Right renal cortex interstitium (tissue), 3 donors: ENCODE measurements around the gene LARP4B. TPM values are rescaled to one million over a fixed set of nuclear protein-coding genes. Genes with fewer than 3 reads are reported as not detected.

Source experiments
- DNase-seq, 3 donors: peaks; one replicate each; pipeline ENCODE4 v3.0.0-alpha.2; 2013; ENCODE audit warnings: low read depth in 3 of 3, low spot score in 2 of 3
- polyA plus RNA-seq, 3 donors: library from polyadenylated mRNA; unstranded; fragments of 120-200 nt; gene quantifications; one replicate each; pipeline ENCODE4 v1.2.1, GENCODE V29; 2013; ENCODE audit not compliant: insufficient read length in 3 of 3

The LARP4B gene
- polyA plus RNA-seq, 3 donors: 36.5 to 39.6 (median 39.3) TPM

DNA sequence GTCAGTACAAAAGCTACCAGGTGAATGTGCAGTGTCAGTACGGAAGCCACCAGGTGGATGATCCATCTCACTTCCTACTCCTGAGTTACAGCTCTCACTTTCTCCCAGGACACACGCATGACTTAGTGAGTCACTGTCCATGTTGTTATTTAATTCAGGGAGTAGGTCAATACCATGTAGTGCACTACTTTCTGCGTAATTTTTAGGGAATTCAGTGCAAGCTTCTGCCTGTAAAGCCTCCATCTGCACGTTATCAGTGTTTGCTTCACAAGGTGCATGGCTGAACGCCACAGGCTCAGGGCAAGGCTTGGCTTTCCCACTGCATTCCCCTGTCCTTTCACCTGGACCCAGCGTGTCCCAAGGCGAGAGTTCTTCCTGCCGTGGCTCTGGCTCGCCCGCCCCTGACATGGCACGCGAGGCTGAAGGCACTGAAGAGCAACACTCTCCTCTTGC lies 59.5 kb downstream of the LARP4B start:
- DNase-seq: no peak

DNA sequence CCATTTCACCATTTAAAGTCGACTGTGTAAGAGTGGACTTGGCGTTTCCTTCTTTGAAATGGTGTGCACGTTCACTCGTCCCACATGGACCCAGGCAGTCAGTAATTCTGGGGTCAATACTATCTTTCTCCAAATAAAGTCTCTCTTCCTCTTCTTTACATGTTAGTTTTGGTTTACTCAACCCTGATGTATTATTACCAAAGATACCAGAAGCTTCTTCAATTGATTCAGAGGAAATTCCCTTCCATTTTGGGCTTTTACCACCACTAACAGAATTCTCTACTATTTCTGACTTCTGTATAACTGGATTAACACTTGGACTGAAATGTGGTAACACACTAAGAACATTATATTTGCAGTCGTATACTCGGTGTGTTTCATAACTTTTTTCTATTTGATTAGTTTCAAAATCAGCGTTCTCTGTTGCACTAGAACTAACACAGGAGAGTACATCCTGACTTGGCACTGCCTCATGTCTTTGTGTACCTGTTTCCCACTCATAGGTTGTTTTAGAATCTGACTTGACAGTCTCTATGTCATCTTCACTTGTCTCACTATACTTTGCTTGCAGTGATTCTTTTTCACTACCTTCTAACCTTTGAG lies 60.8 kb downstream of the LARP4B start:
- no peak for DNase-seq

DNA sequence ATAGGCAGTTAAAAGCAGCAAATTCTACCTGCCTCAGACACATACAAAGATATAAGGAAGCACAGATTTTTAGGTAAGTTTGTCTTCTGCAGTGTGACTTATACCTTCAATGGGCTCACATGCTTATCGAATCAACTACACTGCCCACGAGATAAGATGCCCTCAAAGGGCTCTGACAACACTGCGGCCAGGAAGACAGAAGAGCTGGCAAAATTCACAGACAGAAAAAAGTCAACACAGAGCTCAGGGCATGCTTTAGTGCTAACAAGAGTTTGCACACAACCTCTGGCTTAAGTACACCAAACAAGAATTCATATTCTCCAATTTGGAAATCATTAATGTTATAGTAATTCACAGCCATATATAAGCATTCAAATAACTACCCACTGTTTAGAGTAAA lies 62.3 kb downstream of the LARP4B start:
- no peak for DNase-seq

DNA sequence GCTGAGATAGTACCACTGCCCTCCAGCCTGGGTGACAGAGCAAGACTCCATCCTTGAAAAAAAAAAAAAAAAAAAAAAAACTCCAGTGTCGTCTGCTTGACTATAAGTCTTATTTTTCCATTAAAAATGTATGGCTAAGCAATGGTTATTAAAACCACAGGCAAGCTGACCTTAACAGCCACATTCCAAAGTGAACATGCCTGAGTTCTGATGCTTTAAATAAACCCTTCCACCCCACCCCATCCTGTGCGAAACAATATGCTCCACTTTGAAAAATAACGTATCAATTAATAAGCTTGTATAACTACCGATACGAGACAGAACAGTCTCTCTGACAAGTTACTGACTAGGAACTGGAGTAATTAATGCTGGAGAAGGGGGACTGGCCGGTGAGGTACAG lies 63.7 kb downstream of the LARP4B start:
- no peak for DNase-seq

DNA sequence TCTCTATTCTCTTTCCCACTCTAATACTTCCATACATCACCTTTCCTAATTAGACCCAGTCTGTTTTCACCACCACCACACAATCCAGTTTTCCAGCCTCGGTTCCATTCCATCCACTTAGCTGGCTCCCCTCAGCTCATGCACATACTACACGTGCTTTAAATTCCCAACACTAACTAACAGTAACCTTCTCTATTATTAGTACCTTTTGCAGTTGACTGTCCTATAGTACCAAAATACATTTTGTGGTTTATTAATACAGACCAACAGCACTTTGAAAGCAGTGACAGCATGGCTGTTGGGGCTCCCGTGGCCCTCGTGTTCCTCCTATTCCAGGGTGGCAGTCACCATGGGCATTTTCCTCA lies 64.9 kb downstream of the LARP4B start:
- no peak for DNase-seq

DNA sequence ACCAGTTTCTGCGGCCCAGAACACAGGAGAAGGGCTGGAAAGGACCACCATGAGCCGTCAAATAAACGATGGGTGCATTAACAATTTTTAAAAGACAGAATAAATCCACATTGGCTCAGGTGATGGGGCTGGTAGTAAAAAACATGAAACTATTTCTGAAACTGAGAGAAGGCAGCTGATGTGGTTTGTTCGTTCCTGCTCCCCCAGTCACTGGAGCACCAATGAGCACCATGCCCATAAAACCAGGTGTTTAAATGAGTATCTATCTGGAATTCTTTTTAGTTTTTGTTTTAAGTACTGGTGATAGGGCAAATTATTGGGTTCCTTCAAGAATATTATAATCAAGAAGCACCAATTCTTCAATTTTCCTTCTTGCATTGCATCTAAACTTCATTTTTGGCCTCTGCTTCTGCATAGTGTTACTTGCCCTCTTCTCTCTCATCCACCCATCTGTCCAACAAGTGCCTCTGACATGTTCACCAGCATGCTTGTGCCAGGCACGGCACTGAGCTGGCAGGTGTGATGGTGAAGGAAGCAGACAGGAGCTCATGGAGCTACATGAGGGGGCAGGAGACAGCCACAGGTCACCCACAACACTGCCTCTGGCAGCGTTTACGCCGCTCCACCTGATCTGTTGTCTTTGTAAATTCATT lies 65.5 kb downstream of the LARP4B start:
- DNase-seq: no peak

DNA sequence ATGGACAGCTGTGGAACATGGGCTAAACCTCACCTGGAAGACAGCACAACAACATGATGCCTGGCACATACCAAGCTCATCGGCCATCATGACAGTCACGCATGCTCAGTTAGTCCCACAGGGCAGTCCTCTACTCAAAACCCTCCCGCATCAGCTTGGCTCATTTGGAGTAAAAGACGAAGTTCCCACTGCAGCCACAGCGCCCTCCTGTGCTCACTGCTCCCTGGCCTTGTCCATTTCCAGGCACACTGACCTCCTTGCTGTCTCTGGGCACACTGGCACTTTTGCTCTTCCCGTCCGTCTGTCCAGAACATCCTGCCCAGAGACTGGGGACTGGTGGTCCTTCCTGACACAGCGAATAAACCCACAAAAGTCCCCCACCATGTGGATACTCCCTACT lies 66.2 kb downstream of the LARP4B start:
- no peak for DNase-seq

DNA sequence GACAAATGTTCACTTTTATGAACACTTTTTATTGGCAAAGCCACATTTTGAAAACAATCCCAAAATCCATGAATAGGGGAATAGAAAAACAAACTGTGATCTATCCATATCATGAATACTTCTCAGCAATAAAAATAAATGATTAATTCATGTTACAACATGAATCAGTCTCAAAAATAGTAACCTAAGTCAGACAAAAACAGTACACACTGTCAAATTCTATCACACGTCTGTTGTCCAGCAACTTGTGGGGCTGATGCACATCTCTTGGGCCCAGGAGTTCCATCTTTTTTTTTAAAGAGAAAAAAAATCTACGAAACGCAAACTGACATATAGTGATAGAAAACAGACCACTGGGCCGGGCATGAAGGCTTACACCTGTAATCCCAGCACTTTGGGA lies 71.0 kb downstream of the LARP4B start:
- no peak for DNase-seq

DNA sequence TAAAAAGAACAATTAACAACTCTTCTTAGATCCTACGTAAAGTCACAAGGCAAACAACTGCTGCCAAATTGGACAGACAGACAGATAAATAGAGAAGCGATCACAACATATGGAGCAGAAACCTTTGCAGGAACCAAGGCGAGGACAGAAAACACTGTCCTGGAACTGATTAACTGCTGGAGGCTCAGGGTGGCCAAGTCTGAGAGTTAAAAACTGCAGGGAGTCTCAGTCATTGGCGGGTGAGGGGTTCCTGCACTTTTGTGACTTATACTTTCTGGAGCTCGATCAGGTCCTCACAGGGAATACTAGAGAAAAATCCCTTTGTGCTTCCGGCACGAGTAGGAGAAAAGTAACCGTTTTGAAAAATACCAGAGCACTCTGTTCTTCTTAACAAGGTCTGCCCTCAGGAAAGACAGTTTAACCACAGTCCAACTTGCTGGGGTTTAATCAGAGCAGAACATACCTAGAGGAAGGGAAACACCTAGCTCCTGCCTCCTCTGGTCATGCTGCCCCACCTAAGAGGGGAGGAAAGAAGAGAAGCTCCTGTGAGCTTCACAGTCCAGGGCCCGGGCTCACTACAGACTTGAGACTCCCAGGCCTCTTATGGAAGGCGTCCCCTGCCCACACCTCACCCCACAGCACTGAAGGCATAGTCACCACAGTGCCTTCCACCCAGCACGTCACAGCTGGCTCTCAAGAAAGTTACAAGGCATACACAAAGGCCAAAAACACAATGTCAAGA lies 74.9 kb downstream of the LARP4B start:
- no peak for DNase-seq

DNA sequence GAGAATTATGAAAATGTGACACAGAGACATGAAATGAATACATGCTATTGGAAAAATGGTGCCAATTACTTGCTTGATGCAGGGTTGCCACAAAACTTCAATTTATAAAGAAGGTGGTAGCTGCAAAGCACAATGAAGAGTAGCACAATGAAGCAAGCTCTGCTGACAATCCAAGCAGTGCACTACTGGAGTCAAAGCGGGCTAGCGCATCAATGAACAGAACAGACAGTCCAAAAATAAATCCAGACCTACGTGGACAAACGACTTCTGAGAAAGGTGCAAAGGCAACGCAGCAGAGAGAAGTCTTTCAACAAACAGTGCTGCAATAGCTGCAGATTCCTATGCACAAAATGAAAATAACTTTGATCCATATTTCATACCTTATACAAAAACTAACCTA lies 75.8 kb downstream of the LARP4B start:
- no peak for DNase-seq

DNA sequence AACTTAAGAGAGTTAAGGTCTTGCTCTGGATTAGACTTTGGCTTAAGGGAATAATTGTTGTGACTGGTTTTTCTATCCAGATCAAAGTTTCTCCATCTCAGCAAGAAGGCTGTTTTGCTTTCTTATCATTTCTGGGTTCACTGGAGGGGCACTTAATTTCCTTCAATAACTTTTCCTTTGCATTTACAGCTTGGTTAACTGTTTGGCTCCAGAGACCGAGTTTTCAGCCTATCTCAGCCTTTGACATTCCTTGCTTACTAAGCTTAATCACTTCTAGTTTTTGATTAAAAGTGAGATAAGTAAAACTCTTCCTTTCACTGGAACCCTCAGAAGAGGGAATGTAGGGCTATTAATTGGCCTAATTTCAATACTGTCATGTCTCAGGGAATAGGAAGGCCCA lies 76.4 kb downstream of the LARP4B start:
- DNase-seq: no peak

DNA sequence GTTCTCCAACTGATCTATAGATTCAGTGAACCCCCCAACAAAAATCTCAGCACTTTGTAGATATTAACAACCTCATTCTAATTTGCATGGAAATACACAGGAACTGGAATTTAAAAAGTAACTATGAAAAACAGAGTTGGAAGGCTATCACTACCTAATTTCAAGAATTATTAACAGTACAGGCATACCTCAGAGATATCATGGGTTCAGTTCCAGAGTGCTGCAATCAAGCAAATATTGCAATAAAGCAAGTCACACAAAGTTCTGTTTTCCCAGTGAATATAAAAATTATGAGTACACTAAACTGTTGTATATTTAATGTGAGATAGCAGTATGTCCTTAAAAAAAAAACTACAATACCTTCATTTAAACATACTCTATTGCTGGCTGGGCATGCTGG lies 78.5 kb downstream of the LARP4B start:
- no peak for DNase-seq

DNA sequence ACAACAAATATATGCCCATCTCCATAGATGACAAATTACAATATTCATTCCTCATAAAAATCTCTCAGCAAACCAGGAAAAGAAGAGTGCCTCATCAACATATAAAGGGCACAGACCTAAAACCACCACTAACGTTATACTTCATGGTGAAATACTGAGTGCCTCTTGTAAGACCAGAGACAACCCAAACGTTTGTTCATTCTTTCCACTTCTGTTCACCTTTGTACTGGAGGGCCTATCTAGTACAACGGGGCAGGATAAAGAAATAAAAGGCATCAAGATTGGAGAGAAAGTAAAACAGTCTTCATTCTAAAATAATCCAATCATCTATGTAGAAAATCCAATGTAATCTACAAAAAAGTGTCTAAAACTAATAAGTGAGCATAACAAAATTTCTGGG lies 79.1 kb downstream of the LARP4B start:
- no peak for DNase-seq

DNA sequence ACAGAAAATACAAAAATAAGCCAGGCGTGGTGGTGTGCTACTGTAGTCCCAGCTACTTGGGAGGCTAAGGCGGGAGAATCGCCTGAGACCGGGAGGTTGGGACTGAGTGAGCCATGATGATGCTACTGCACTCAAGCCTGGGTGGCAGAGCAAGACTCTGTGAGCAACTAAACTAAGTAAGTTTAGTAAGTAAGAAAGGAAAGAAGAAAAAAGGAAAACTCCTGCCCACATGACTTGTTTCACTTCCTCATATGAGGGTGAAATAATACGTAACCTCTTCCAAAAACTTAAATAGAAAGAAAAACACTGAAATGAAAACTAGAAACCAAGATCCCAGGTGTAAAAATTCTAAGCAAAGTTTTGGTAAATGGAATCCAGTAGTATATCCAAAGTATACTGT lies 79.6 kb downstream of the LARP4B start:
- no peak for DNase-seq

DNA sequence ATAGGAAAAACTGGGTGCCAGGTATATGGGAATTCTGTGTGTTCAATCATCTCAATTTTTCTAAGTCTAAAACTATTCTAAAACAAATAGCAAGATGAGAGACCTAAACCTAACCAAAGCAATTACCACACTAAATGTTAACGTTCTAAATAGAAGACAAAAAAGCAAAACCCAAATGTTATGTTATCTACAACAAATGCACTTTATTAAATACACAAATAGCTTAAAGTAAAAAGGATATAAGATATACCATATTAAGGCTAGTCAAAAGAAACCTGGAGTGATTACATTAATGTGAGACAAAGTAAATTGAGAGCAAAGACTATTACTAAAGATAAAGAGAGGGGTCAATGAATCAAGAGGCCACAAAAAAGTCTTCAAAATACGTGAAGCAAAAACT lies 81.4 kb downstream of the LARP4B start:
- no peak for DNase-seq

DNA sequence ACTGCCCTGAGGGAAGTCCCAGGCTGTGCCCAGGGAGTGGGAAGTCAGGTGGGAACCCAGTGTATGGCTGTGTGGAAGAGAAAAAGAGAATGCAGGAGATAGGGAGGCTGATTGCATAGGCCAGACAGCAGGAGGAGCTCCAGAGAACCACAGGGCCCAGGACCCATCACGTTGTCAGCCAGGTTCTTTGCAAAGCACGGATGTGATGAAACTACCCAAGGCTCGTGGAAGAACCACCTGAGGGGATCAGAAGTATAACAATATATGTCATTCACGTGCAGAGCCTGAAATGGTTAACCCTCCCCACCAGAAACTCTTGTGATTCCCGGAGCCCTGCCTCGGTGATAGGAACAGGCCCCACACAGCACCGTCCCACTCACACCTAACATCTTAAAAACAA lies 83.6 kb downstream of the LARP4B start:
- DNase-seq: no peak

DNA sequence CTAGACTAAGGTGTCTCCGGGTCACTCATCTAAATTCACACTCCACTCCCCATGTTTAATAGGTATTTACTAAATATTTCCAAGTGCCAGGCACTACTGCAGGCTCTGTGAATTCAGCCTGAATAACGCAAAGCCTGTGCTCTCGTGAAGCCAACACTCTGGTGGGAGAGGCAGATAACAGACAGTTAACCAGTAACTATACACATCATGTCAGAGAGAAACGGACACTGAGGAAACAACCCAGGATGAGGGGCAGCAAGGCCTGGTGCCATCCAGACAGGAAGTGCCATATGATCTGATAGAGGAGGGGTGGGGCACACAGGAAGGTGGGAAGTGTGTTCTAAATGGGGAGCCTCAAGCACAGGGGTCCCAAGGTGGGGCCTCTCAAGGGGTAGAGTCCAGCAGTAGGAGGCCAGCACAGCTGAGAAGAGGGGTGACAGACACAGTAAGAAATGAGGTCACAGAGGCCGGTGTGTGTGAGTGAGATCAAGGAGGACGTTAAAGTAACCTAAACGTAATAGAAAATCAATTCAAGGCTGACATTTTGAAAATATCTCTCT lies 85.3 kb downstream of the LARP4B start:
- DNase-seq: no peak

DNA sequence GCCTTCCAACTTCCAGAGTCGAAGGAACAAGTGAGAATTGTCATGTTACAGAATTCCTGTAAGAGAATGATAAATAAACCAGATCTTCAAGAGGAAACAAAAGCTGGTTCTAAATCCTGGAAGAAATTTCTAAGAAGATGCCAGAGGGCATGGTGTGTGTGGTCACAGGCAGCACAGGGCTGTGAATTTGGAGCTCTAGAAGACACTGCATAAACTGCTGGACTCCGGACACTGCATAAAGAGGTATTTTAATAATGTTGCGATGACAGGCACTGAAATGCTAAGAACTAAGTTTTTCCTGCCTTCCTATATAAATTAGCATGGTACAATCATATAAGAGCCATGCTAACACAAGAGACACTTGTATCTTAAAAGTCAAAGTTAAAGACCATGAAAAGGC lies 86.0 kb downstream of the LARP4B start:
- DNase-seq: no peak

DNA sequence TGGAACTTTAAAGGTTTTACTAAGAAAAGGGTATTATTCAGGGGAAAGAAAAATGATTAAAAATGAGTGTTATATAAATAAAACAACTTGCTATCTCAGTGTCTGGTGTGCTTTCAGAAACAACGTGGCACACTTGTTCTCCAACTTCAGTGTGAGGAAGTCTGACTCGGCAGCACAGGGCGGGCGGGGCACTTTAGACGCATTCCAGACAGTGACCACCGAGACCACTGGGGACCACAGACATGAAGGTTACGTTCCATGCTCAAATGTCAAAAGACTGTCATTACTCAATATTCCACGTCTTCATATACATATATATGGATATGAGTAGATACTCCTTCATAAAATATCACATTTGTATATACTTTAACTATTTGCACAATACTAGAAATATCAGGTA lies 87.0 kb downstream of the LARP4B start:
- no peak for DNase-seq

DNA sequence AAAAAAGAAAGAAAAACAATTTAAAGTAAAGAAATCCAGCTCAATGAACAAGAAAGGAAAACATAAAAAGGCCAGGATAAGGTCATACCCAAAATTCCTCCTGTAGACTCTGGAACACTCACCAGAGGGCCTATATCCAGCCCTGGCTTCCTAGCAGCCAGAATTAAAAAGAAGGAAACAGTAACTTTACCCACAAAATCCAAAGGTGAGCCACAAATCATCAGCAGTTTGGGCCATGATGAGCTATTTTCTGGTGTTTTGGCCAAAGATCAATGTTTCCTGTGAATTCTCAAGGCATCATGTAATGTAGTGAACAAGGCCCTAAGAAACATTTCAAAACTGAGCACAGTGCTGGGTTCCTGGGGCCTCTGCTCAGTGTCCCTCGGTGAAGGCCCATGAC lies 87.8 kb downstream of the LARP4B start:
- DNase-seq: no peak

DNA sequence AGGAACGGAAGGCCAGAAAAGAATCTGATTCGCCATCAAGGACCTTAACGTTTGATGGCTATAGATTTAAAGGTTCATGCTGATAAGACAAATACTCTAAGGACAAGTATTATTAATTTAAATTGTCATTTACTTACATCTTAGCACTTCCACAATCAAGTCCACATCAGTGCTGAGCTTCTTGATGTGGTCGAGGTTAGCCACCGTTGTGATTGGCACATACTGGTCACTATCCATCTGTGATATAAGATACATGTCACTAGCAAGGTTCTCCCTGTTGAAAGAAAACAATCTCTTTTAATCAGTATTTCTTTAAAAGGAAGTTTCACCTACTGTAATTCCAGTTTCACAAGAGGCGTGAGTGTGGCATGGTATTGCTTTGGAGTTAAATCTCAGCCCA lies 88.7 kb downstream of the LARP4B start:
- no peak for DNase-seq

DNA sequence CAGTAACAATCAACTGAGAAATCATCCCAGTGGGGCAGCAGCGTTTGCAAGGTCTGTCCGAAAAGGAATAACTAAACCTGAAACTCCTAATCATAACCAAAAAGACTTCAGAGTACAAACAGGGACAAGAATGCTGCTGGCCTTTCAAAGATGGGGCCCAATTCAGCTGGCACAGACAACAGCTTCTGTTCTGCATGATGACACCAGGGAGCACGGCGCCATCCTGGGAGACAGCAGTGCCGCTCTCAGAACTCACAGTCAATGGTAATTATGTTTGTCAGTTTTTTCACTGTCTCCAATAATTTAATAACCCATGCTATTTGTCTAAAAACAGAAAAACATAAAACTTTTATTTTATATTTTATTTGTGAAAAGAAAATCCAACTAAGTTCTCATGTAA lies 90.0 kb downstream of the LARP4B start:
- no peak for DNase-seq
